Measurements from ENCODE around the gene ZKSCAN5. TPM values are rescaled to one million over a fixed set of nuclear protein-coding genes. Genes with fewer than 3 reads are reported as not detected.

The ZKSCAN5 gene
- total RNA-seq, 1 experiment from 2014 or later, result 15.5 TPM

DNA sequence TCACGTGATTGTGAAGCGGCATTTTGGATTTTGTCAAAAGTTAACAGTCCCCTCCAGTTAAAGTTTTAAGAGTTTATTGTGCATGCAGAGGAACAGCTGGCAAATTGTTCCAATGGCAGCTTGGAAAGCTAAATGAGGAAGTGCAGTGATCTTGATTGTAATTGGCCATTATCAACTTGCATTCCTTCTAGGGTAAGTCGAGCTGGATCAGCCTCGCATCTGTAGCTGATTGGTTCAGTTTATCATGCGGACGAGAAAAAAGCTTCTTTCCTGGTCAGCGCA lies 31.2 kb upstream of the ZKSCAN5 start (continued):
- TF ChIP-seq, protein P1, sequence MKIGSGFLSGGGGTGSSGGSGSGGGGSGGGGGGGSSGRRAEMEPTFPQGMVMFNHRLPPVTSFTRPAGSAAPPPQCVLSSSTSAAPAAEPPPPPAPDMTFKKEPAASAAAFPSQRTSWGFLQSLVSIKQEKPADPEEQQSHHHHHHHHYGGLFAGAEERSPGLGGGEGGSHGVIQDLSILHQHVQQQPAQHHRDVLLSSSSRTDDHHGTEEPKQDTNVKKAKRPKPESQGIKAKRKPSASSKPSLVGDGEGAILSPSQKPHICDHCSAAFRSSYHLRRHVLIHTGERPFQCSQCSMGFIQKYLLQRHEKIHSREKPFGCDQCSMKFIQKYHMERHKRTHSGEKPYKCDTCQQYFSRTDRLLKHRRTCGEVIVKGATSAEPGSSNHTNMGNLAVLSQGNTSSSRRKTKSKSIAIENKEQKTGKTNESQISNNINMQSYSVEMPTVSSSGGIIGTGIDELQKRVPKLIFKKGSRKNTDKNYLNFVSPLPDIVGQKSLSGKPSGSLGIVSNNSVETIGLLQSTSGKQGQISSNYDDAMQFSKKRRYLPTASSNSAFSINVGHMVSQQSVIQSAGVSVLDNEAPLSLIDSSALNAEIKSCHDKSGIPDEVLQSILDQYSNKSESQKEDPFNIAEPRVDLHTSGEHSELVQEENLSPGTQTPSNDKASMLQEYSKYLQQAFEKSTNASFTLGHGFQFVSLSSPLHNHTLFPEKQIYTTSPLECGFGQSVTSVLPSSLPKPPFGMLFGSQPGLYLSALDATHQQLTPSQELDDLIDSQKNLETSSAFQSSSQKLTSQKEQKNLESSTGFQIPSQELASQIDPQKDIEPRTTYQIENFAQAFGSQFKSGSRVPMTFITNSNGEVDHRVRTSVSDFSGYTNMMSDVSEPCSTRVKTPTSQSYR (CRISPR knock-in tag; IDR thresholded peaks at IDR 0.05), result no peak
- TF ChIP-seq SOX15 (CRISPR knock-in tag; IDR thresholded peaks at IDR 0.05), result no peak
- TF ChIP-seq, protein P2, sequence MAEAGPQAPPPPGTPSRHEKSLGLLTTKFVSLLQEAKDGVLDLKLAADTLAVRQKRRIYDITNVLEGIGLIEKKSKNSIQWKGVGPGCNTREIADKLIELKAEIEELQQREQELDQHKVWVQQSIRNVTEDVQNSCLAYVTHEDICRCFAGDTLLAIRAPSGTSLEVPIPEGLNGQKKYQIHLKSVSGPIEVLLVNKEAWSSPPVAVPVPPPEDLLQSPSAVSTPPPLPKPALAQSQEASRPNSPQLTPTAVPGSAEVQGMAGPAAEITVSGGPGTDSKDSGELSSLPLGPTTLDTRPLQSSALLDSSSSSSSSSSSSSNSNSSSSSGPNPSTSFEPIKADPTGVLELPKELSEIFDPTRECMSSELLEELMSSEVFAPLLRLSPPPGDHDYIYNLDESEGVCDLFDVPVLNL (CRISPR knock-in tag; IDR thresholded peaks at IDR 0.05; ENCODE audit: borderline replicate concordance, low read depth), result no peak
- TF ChIP-seq, protein P3, sequence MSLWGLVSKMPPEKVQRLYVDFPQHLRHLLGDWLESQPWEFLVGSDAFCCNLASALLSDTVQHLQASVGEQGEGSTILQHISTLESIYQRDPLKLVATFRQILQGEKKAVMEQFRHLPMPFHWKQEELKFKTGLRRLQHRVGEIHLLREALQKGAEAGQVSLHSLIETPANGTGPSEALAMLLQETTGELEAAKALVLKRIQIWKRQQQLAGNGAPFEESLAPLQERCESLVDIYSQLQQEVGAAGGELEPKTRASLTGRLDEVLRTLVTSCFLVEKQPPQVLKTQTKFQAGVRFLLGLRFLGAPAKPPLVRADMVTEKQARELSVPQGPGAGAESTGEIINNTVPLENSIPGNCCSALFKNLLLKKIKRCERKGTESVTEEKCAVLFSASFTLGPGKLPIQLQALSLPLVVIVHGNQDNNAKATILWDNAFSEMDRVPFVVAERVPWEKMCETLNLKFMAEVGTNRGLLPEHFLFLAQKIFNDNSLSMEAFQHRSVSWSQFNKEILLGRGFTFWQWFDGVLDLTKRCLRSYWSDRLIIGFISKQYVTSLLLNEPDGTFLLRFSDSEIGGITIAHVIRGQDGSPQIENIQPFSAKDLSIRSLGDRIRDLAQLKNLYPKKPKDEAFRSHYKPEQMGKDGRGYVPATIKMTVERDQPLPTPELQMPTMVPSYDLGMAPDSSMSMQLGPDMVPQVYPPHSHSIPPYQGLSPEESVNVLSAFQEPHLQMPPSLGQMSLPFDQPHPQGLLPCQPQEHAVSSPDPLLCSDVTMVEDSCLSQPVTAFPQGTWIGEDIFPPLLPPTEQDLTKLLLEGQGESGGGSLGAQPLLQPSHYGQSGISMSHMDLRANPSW (CRISPR knock-in tag; conservative IDR thresholded peaks at IDR 0.05; ENCODE audit: low read depth), result no peak

DNA sequence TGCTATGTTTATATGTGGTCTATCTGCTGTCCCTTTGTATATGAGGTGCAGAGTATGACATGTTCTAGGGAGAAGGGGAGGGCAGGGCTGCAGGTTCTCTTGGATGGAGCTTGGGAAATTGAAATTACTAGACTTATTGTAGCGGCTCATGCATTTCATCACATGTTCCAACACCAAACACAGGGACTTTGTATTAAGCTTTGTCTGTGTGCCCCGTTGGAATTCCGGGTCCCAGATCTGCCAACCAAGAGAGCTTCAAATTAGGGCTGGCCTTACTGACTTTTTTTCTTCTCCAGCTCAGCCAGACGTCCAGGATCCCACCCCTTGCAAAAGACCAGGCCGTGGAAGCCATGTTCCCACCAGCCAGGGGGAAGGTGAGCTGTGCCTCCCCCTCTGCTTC lies 28.4 kb upstream of the ZKSCAN5 start:
- POLR2A ChIA-PET, result no interaction called here
- CTCF ChIA-PET, result interaction anchor here (1.8 kb wide), 1 partner anchor 15 kb away, joined by 8 read pairs; no protein-coding TSS in a partner anchor
- H3K4me1 Mint-ChIP-seq, result peaks cover 7% of the 10 kb centered on the region; the same call in 1 of the 2 replicates
- TF ChIP-seq GABPB1 (CRISPR knock-in tag; IDR thresholded peaks at IDR 0.05), result no peak
- TF ChIP-seq, protein P2 (CRISPR knock-in tag; IDR thresholded peaks at IDR 0.05; ENCODE audit: borderline replicate concordance, low read depth), result no peak
- no peak for TF ChIP-seq NR3C1 (CRISPR knock-in tag; conservative IDR thresholded peaks at IDR 0.05; ENCODE audit: low read depth)
- TF ChIP-seq, protein P3 (CRISPR knock-in tag; conservative IDR thresholded peaks at IDR 0.05; ENCODE audit: low read depth), result no peak
- TF ChIP-seq IRF2 (CRISPR knock-in tag; IDR thresholded peaks at IDR 0.05; ENCODE audit: borderline replicate concordance, low read depth), result no peak
- no peak for TF ChIP-seq NFATC4 (CRISPR knock-in tag; IDR thresholded peaks at IDR 0.05)
- TF ChIP-seq NFE2L1 (CRISPR knock-in tag; IDR thresholded peaks at IDR 0.05), result no peak
- no peak for TF ChIP-seq GTF2I (CRISPR knock-in tag; conservative IDR thresholded peaks at IDR 0.05)
- TF ChIP-seq, protein P4, sequence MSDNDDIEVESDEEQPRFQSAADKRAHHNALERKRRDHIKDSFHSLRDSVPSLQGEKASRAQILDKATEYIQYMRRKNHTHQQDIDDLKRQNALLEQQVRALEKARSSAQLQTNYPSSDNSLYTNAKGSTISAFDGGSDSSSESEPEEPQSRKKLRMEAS (CRISPR knock-in tag; IDR thresholded peaks at IDR 0.05), result no peak
- TF ChIP-seq, protein P5, sequence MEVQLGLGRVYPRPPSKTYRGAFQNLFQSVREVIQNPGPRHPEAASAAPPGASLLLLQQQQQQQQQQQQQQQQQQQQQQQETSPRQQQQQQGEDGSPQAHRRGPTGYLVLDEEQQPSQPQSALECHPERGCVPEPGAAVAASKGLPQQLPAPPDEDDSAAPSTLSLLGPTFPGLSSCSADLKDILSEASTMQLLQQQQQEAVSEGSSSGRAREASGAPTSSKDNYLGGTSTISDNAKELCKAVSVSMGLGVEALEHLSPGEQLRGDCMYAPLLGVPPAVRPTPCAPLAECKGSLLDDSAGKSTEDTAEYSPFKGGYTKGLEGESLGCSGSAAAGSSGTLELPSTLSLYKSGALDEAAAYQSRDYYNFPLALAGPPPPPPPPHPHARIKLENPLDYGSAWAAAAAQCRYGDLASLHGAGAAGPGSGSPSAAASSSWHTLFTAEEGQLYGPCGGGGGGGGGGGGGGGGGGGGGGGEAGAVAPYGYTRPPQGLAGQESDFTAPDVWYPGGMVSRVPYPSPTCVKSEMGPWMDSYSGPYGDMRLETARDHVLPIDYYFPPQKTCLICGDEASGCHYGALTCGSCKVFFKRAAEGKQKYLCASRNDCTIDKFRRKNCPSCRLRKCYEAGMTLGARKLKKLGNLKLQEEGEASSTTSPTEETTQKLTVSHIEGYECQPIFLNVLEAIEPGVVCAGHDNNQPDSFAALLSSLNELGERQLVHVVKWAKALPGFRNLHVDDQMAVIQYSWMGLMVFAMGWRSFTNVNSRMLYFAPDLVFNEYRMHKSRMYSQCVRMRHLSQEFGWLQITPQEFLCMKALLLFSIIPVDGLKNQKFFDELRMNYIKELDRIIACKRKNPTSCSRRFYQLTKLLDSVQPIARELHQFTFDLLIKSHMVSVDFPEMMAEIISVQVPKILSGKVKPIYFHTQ (CRISPR knock-in tag; IDR thresholded peaks at IDR 0.05), result no peak
- TF ChIP-seq ZNF138 (CRISPR knock-in tag; conservative IDR thresholded peaks at IDR 0.05), result no peak
- TF ChIP-seq ZNF416 (CRISPR knock-in tag; IDR thresholded peaks at IDR 0.05), result no peak
- TF ChIP-seq, protein P6, sequence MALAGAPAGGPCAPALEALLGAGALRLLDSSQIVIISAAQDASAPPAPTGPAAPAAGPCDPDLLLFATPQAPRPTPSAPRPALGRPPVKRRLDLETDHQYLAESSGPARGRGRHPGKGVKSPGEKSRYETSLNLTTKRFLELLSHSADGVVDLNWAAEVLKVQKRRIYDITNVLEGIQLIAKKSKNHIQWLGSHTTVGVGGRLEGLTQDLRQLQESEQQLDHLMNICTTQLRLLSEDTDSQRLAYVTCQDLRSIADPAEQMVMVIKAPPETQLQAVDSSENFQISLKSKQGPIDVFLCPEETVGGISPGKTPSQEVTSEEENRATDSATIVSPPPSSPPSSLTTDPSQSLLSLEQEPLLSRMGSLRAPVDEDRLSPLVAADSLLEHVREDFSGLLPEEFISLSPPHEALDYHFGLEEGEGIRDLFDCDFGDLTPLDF (CRISPR knock-in tag; IDR thresholded peaks at IDR 0.05), result no peak
- TF ChIP-seq, protein P7, sequence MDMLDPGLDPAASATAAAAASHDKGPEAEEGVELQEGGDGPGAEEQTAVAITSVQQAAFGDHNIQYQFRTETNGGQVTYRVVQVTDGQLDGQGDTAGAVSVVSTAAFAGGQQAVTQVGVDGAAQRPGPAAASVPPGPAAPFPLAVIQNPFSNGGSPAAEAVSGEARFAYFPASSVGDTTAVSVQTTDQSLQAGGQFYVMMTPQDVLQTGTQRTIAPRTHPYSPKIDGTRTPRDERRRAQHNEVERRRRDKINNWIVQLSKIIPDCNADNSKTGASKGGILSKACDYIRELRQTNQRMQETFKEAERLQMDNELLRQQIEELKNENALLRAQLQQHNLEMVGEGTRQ (CRISPR knock-in tag; IDR thresholded peaks at IDR 0.05), result no peak
- TF ChIP-seq PRRX2 (CRISPR knock-in tag; IDR thresholded peaks at IDR 0.05), result no peak
- no peak for TF ChIP-seq ETV6 (CRISPR knock-in tag; IDR thresholded peaks at IDR 0.05)
- TF ChIP-seq, protein P8, sequence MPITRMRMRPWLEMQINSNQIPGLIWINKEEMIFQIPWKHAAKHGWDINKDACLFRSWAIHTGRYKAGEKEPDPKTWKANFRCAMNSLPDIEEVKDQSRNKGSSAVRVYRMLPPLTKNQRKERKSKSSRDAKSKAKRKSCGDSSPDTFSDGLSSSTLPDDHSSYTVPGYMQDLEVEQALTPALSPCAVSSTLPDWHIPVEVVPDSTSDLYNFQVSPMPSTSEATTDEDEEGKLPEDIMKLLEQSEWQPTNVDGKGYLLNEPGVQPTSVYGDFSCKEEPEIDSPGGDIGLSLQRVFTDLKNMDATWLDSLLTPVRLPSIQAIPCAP (CRISPR knock-in tag; IDR thresholded peaks at IDR 0.05), result no peak
- no peak for TF ChIP-seq TEAD1 (CRISPR knock-in tag; IDR thresholded peaks at IDR 0.05)

More for the DNA sequence above, 28.4 kb upstream of the ZKSCAN5 start:
- no peak for DNase-seq (ENCODE audit: low spot score)
- H3K36me3 Mint-ChIP-seq, result peaks cover 21% of the 10 kb centered on the region
- no peak overlapping the region for H3K4me3 Mint-ChIP-seq
- H3K27me3 Mint-ChIP-seq (ENCODE audit: low read depth), result no peaks in the 10 kb centered on the region
- H3K9me3 Mint-ChIP-seq, result no peaks in the 10 kb centered on the region
- no peak overlapping the region; the same call in 1 of the 2 replicates for H3K27ac Mint-ChIP-seq
- ATAC-seq, result no peak
